Loucy (cell line): ENCODE measurements around the gene TAF4.

Experiments
- EZH2phosphoT487 ChIP-seq: fragments of 200-600 bp; IDR thresholded peaks from 2 replicates; pipeline ENCODE4 v1.6.1; 2018; ENCODE audit warnings: antibody characterized with exemption, mild to moderate bottlenecking, moderate library complexity, borderline replicate concordance
- TF ChIP-seq, protein P1 (sequence below): fragments of 200-600 bp; sonication (generic); conservative IDR thresholded peaks from 2 replicates; pipeline ENCODE4 v1.5.1; 2014; ENCODE audit warnings: mild to moderate bottlenecking, antibody characterized with exemption, low read length

- no peak for TF ChIP-seq EZH2phosphoT487
- TF ChIP-seq, protein P1, sequence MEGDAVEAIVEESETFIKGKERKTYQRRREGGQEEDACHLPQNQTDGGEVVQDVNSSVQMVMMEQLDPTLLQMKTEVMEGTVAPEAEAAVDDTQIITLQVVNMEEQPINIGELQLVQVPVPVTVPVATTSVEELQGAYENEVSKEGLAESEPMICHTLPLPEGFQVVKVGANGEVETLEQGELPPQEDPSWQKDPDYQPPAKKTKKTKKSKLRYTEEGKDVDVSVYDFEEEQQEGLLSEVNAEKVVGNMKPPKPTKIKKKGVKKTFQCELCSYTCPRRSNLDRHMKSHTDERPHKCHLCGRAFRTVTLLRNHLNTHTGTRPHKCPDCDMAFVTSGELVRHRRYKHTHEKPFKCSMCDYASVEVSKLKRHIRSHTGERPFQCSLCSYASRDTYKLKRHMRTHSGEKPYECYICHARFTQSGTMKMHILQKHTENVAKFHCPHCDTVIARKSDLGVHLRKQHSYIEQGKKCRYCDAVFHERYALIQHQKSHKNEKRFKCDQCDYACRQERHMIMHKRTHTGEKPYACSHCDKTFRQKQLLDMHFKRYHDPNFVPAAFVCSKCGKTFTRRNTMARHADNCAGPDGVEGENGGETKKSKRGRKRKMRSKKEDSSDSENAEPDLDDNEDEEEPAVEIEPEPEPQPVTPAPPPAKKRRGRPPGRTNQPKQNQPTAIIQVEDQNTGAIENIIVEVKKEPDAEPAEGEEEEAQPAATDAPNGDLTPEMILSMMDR = no peak
These were observed 35.4 kb upstream of the TAF4 start for GRCh38 chr20:62101078-62101477.
